Measurements from ENCODE around the gene WNT3. TPM values are rescaled to one million over a fixed set of nuclear protein-coding genes. Genes with fewer than 3 reads are reported as not detected.

Gene WNT3
- total RNA-seq, 2 donors from 2014 or later: 0.13 TPM; not detected in 1

Other genes starting within 250 kb of the WNT3 start
- 10 to 100 TPM; 18.1 to 38.6 TPM for gene ARL17A, start 239.0 kb downstream of the WNT3 start, total RNA-seq
- 10 to 100 TPM; 35.0 to 45.1 TPM for gene NSF, start 228.0 kb downstream of the WNT3 start, total RNA-seq
- not detected for gene WNT9B, start 32.9 kb upstream of the WNT3 start, total RNA-seq
- 10 to 100 TPM; 45.8 to 53.7 TPM for gene GOSR2, start 104.5 kb upstream of the WNT3 start, total RNA-seq
- gene RPRML, start 160.6 kb upstream of the WNT3 start, total RNA-seq: not detected

Data from activated T-helper 17 cell treated with anti-CD3 and anti-CD28 coated beads, Interleukin-2, amount 50 U/mL, for 72 hours (primary cell).